A549 (cell line): Measurements from ENCODE around the gene ADIRF. TPM values are rescaled to one million over a fixed set of nuclear protein-coding genes. Genes with fewer than 3 reads are reported as not detected.
"Not testable (repeated sequence)": the region's sequence is repeated elsewhere in the genome, so short reads cannot be mapped to it uniquely, and the experiment has no call there.

Experiments used
- ATAC-seq, 2 experiments: fragments of 200-7000 bp in 1 of 2; fragments of >200 bp in 1 of 2; cut with Nextera tagmentation in 1 of 2; cut with Tn5 transposase in 1 of 2; 3 replicates each; pipeline versions ENCODE4 v1.8.0 to v1.9.1; 2018 to 2020; ENCODE audit warnings: mild to moderate bottlenecking in 1 of 2, moderate library complexity in 1 of 2
- CTCF ChIA-PET: fragments of 300-600 bp; sonication (Branson Sonifier 250); formaldehyde crosslinking; extraction: SDS; loops from one replicate; lab custom pipeline; 2021; ENCODE audit warnings: antibody characterized with exemption, inconsistent platforms; lab: Yijun Ruan, JAX
- POLR2A ChIA-PET: fragments of 350-600 bp; formaldehyde crosslinking; extraction: SDS; loops from one replicate; lab custom pipeline; 2021; ENCODE audit warnings: antibody characterized with exemption, inconsistent platforms; lab: Yijun Ruan, JAX
- DNase-seq, 2 experiments: peaks; one replicate each; pipeline versions ENCODE4 v3.0.0 to v3.0.0-alpha.2; 2011 to 2016; ENCODE audit warnings: low read depth in 1 of 2, low spot score in 1 of 2
- FAIRE-seq: peaks from 2 replicates; lab custom pipeline; 2011; peaks lifted over from hg19 to GRCh38; lab: Jason Lieb, UNC
- H3K27ac ChIP-seq, 2 experiments: fragments of >200 bp; sonication (Bioruptor Twin); formaldehyde crosslinking; 3 replicates each; pipeline ENCODE4 v1.5.1; 2016 to 2017
- H3K4me1 ChIP-seq: fragments of >200 bp; sonication (Bioruptor Twin); formaldehyde crosslinking; 3 replicates; pipeline ENCODE4 v1.6.1; 2016
- H3K4me2 ChIP-seq: fragments of >200 bp; sonication (Bioruptor Twin); formaldehyde crosslinking; 3 replicates; pipeline ENCODE4 v1.6.1; 2016
- H3K4me3 ChIP-seq: fragments of >200 bp; sonication (Bioruptor Twin); formaldehyde crosslinking; 3 replicates; pipeline ENCODE4 v1.5.1; 2016
- H3K9me3 ChIP-seq: fragments of >200 bp; sonication (Bioruptor Twin); formaldehyde crosslinking; 3 replicates; pipeline ENCODE4 v1.6.1; 2016
- CBX2 ChIP-seq: fragments of 200-600 bp; sonication (generic); IDR thresholded peaks from 2 replicates; pipeline ENCODE4 v1.6.1; 2016; ENCODE audit warnings: low read depth, mild to moderate bottlenecking, borderline replicate concordance
- CBX8 ChIP-seq: fragments of 200-600 bp; sonication (generic); IDR thresholded peaks from 2 replicates; pipeline ENCODE4 v1.6.1; 2016
- EHMT2 ChIP-seq: fragments of 200-600 bp; sonication (generic); IDR thresholded peaks from 2 replicates; pipeline ENCODE4 v1.6.1; 2016; ENCODE audit warnings: antibody characterized with exemption, low read depth, mild to moderate bottlenecking, moderate library complexity
- GATA3 ChIP-seq: IDR thresholded peaks from 2 replicates; pipeline ENCODE4 v1.6.1; 2012; ENCODE audit warnings: borderline replicate concordance
- HDAC2 ChIP-seq: fragments of 200-600 bp; sonication (generic); IDR thresholded peaks from 2 replicates; pipeline ENCODE4 v1.6.1; 2016
- KDM5A ChIP-seq: fragments of 200-600 bp; sonication (generic); IDR thresholded peaks from 2 replicates; pipeline ENCODE4 v1.6.1; 2016; ENCODE audit warnings: antibody characterized with exemption, mild to moderate bottlenecking
- MAZ ChIP-seq: fragments of 150-350 bp; IDR thresholded peaks from 2 replicates; pipeline ENCODE4 v1.6.1; 2014; ENCODE audit warnings: antibody characterized with exemption, low read depth, low read length, borderline replicate concordance
- NFE2L2 ChIP-seq: fragments of 150-350 bp; conservative IDR thresholded peaks from 2 replicates; pipeline ENCODE4 v1.6.1; 2014; ENCODE audit warnings: low read length
- NR3C1 ChIP-seq: fragments of >200 bp; sonication (Bioruptor Twin); formaldehyde crosslinking; IDR thresholded peaks from 3 replicates; pipeline ENCODE4 v1.6.1; 2017
- PHF8 ChIP-seq: fragments of 200-600 bp; sonication (generic); IDR thresholded peaks from 2 replicates; pipeline ENCODE4 v1.6.1; 2016; ENCODE audit warnings: low read depth, mild to moderate bottlenecking, antibody characterized with exemption, moderate library complexity, borderline replicate concordance
- RCOR1 ChIP-seq: fragments of 150-350 bp; IDR thresholded peaks from 2 replicates; pipeline ENCODE4 v1.6.1; 2014; ENCODE audit warnings: antibody characterized with exemption, low read length, low read depth
- RFX5 ChIP-seq: fragments of 450-650 bp; IDR thresholded peaks from 2 replicates; pipeline ENCODE4 v1.7.1; 2014; ENCODE audit warnings: antibody characterized with exemption, mild to moderate bottlenecking, moderate library complexity
- RNF2 ChIP-seq: fragments of 200-600 bp; sonication (generic); IDR thresholded peaks from 2 replicates; pipeline ENCODE4 v1.6.1; 2016; ENCODE audit warnings: low read depth, mild to moderate bottlenecking, antibody characterized with exemption, moderate library complexity, borderline replicate concordance
- SREBF2 ChIP-seq: fragments of 450-650 bp; IDR thresholded peaks from 2 replicates; pipeline ENCODE4 v1.6.1; 2014; ENCODE audit warnings: mild to moderate bottlenecking, moderate library complexity
- ZNF302 ChIP-seq: fragments of 250-450 bp; sonication (Bioruptor Pico); IDR thresholded peaks from 2 replicates; pipeline ENCODE4 v1.9.0; 2021; ENCODE audit warnings: inconsistent platforms, mild to moderate bottlenecking, moderate library complexity
- WGBS: methylation state at CpG from one replicate; pipeline ENCODE4 v1.1.6; 2017; ENCODE audit errors: missing lambda C conversion rate; 5-methylcytosine and 5-hydroxymethylcytosine counted together
- polyA plus RNA-seq, 4 experiments: library from polyadenylated mRNA; depleted of rRNA in 3 of 4; stranded (reverse); fragments of >200 nt; fragmentation: RNase III in 1 of 4; extraction: RNeasy Plus Mini Kit Qiagen cat#74134 plus additional on column Dnase treatment in 1 of 4; gene quantifications; 2 replicates in 3 of 4; 3 replicates in 1 of 4; pipeline ENCODE4 v1.2.3, GENCODE V29; 2011 to 2017
- TF ChIP-seq, protein P1 (sequence below): fragments of 200-600 bp; sonication (generic); IDR thresholded peaks from 2 replicates; pipeline ENCODE4 v1.6.1; 2016; ENCODE audit warnings: antibody characterized with exemption, mild to moderate bottlenecking, moderate library complexity
- TF ChIP-seq, protein P2 (sequence below): fragments of >200 bp; sonication (Bioruptor Twin); formaldehyde crosslinking; IDR thresholded peaks from 3 replicates; pipeline ENCODE4 v1.5.1; 2016
- TF ChIP-seq, protein P3 (sequence below): fragments of >200 bp; sonication (Bioruptor Twin); formaldehyde crosslinking; IDR thresholded peaks from 2 replicates; pipeline ENCODE4 v1.6.1; 2016
- TF ChIP-seq, protein P4 (sequence below): fragments of 250-450 bp; sonication (Bioruptor Pico); IDR thresholded peaks from 2 replicates; pipeline ENCODE4 v1.5.0; 2020; ENCODE audit warnings: low read depth, mild to moderate bottlenecking, moderate library complexity
- TF ChIP-seq, protein P5 (sequence below): IDR thresholded peaks from 2 replicates; pipeline ENCODE4 v1.6.1; 2012

Gene ADIRF
- polyA plus RNA-seq, 2 of the 4 experiments (the other 2 are of a cell fraction), result not detected

DNA sequence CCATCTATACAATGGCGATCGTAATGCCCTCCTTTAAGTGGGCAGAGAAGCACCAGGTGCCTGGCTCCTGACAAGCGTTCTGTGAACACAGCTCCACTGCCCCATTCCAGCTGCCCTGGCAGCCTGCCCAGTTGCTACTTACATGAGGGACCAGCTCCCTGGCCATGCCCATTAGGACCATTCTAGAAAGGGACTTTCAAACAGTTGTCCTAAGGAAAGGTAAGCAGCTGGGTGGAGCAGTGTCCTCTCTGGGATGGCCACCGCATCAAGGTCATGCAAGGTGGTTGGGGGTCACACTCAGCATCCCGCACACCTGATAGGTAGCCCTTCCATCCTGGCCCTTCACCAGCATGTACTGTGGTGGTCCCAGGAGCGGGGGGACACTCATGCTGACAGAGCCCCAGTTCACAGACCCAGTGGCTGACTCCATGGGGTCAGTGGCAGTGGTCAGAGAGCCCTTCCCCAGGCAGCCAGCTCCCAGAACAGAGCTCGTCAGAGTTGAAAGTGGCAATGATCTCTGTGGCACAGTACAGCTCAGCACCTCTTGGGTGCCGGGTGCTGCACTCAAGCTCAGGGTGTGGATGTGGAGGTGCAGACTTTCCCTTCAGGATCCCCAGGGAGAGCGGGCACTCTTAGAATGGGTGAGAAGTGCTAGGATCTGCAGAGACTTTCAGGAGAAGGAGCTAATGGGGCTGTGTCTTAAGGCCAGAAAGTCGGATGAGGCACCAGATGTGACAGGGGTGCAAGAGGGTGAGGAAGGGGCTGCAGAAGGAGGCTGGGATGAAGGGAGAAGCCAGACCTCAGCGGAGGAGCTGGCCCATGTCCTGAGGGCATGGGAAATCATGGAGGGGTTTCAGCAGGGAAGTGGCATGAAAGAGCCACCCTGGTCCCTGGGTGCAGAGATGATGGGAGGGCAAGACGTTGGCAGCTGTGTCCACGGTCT lies 21.8 kb upstream of the ADIRF start:
- Histone ChIP-seq H3K27ac (no peak overlapping the region), H3K4me2 (no peak overlapping the region), H3K4me3 (no peak overlapping the region), H3K4me1 (0 out of 3 replicates have a peak, but pooled peaks cover 4% of the 10 kb centered on the region), H3K9me3 (no peaks in the 10 kb centered on the region)
- ATAC-seq, result no peak; a peak in 1 of 6 replicates
- no peak for FAIRE-seq
- 71% methylated on average over 10 of the region's 13 CpGs for whole genome bisulfite sequencing
- ChIA-PET CTCF (interaction anchor here (0.9 to 4.3 kb wide), 6 partner anchors 9 to 30 kb away, joined by 3 to 38 read pairs (median 8); partner anchors contain the start of genes ADIRF and MMRN2), POLR2A (interaction anchor here (2.1 kb wide), 1 partner anchor 24 kb away, joined by 6 read pairs; no protein-coding TSS in a partner anchor)
- TF ChIP-seq RCOR1 (no peak), EHMT2 (no peak), ZNF302 (CRISPR knock-in tag) (no peak), SREBF2 (no peak), CBX2 (no peak), MAZ (no peak), RNF2 (no peak), KDM5A (no peak), HDAC2 (no peak), CBX8 (no peak), GATA3 (no peak), NR3C1 (no peak), NFE2L2 (no peak), PHF8 (no peak), RFX5 (no peak)
- TF ChIP-seq, protein P1, sequence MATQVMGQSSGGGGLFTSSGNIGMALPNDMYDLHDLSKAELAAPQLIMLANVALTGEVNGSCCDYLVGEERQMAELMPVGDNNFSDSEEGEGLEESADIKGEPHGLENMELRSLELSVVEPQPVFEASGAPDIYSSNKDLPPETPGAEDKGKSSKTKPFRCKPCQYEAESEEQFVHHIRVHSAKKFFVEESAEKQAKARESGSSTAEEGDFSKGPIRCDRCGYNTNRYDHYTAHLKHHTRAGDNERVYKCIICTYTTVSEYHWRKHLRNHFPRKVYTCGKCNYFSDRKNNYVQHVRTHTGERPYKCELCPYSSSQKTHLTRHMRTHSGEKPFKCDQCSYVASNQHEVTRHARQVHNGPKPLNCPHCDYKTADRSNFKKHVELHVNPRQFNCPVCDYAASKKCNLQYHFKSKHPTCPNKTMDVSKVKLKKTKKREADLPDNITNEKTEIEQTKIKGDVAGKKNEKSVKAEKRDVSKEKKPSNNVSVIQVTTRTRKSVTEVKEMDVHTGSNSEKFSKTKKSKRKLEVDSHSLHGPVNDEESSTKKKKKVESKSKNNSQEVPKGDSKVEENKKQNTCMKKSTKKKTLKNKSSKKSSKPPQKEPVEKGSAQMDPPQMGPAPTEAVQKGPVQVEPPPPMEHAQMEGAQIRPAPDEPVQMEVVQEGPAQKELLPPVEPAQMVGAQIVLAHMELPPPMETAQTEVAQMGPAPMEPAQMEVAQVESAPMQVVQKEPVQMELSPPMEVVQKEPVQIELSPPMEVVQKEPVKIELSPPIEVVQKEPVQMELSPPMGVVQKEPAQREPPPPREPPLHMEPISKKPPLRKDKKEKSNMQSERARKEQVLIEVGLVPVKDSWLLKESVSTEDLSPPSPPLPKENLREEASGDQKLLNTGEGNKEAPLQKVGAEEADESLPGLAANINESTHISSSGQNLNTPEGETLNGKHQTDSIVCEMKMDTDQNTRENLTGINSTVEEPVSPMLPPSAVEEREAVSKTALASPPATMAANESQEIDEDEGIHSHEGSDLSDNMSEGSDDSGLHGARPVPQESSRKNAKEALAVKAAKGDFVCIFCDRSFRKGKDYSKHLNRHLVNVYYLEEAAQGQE, result no peak
- TF ChIP-seq, protein P2, sequence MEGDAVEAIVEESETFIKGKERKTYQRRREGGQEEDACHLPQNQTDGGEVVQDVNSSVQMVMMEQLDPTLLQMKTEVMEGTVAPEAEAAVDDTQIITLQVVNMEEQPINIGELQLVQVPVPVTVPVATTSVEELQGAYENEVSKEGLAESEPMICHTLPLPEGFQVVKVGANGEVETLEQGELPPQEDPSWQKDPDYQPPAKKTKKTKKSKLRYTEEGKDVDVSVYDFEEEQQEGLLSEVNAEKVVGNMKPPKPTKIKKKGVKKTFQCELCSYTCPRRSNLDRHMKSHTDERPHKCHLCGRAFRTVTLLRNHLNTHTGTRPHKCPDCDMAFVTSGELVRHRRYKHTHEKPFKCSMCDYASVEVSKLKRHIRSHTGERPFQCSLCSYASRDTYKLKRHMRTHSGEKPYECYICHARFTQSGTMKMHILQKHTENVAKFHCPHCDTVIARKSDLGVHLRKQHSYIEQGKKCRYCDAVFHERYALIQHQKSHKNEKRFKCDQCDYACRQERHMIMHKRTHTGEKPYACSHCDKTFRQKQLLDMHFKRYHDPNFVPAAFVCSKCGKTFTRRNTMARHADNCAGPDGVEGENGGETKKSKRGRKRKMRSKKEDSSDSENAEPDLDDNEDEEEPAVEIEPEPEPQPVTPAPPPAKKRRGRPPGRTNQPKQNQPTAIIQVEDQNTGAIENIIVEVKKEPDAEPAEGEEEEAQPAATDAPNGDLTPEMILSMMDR, result no peak
- TF ChIP-seq, protein P3, sequence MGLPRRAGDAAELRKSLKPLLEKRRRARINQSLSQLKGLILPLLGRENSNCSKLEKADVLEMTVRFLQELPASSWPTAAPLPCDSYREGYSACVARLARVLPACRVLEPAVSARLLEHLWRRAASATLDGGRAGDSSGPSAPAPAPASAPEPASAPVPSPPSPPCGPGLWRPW, result no peak
- TF ChIP-seq, protein P4, sequence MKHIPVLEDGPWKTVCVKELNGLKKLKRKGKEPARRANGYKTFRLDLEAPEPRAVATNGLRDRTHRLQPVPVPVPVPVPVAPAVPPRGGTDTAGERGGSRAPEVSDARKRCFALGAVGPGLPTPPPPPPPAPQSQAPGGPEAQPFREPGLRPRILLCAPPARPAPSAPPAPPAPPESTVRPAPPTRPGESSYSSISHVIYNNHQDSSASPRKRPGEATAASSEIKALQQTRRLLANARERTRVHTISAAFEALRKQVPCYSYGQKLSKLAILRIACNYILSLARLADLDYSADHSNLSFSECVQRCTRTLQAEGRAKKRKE (CRISPR knock-in tag), result no peak
- TF ChIP-seq, protein P5, sequence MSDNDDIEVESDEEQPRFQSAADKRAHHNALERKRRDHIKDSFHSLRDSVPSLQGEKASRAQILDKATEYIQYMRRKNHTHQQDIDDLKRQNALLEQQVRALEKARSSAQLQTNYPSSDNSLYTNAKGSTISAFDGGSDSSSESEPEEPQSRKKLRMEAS, result no peak
- no peak for DNase-seq

DNA sequence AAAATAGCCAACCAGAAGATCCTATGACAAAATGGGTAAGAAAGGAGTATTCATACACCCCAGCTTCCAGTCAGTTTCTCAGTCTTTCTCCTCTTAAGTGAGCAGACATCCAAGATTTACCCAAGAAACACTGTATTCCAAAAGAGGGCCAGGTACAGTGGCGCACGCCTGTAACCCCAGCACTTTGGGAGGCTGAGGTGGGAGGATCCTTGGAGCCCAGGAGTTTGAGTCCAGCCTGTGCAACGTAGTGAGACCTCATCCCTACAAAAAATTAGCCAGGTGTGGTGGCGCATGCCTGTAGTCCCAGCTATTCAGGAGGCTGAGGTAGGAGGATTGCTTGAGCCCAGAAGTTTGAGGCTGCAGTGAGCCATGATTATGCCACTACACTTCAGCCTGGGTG lies 20.5 kb upstream of the ADIRF start:
- H3K4me3 ChIP-seq, H3K4me2 ChIP-seq, H3K4me1 ChIP-seq, DNase-seq, ATAC-seq, H3K9me3 ChIP-seq, FAIRE-seq, H3K27ac ChIP-seq, POLR2A ChIA-PET: not testable (repeated sequence)
- CTCF ChIA-PET, result interaction anchor here (0.7 to 4.3 kb wide), 5 partner anchors 8 to 29 kb away, joined by 3 to 38 read pairs (median 3); partner anchors contain the start of genes ADIRF and MMRN2
- WGBS, result 92% methylated on average over 4 of the region's 4 CpGs
